Bone marrow (tissue), 2 donors: Measurements from ENCODE around the gene MARK2.

Experiments used
- DNase-seq, 2 donors: peaks; one replicate each; lab custom pipeline; 2025; lab: John Stamatoyannopoulos, UW

The MARK2 gene

GRCh38 chr11:63882555-63883242 lies 43.8 kb downstream of the MARK2 start:
- DNase-seq = peak; percentile 8 to 78

GRCh38 chr11:63883791-63884190 lies 44.9 kb downstream of the MARK2 start:
- no peak for DNase-seq

GRCh38 chr11:63884196-63884932 lies 45.5 kb downstream of the MARK2 start:
- DNase-seq = no peak

GRCh38 chr11:63887386-63887999 lies 48.6 kb downstream of the MARK2 start:
- DNase-seq = no peak

DNA sequence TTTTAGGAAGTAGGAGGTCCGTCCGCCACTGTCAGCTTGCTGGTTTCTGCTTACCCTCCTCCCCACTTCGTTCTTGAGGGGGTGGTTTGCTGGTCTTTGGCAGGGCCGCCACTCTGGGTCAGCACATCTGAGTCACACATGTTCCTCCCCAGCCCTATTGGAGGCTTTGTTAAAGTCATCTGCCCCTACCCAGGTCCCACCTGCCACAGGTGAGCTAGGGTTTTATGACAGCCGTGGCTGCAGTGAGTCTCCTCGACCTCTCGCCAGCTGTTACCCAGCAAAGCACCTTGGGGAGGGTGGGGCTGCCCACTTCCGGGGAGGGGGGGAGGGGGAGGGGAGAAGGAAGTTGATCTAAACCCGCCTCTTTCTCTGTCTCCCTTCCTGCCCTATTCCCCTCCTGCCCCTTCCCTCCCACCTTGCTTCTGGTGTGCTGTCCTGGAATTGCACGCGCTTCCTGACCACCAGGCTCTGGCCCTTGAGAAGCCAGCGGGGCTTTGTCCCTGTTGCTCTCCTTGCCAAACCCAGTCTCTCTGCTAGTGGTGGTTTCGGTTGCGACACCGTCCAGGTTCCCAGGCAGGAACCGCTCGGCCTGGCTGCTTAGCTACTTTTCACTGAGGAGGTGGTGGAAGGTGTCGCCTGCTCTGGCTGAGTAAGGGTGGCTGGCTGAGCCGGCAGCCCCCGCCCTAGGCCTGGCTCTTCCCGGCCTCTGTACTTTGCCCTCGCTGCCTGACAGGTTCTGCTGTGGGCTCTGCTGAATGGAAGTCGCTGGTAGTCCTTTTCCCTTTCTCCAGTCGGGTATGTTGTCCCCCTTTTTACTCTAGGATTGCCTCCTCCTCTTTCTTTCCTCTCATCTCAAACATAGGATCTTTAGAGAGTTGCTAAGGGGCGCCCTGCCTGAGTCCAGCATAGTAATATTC lies 49.5 kb downstream of the MARK2 start:
- DNase-seq = peak; percentile 29 to 39

- no peak for DNase-seq
These were observed 50.4 kb downstream of the MARK2 start for GRCh38 chr11:63889344-63889743.

- DNase-seq = no peak
These were observed 51.5 kb downstream of the MARK2 start for GRCh38 chr11:63890368-63890767.

- peak in 1 of 2 donors; percentile 5 for DNase-seq
These were observed 53.3 kb downstream of the MARK2 start for GRCh38 chr11:63892228-63892627.

DNA sequence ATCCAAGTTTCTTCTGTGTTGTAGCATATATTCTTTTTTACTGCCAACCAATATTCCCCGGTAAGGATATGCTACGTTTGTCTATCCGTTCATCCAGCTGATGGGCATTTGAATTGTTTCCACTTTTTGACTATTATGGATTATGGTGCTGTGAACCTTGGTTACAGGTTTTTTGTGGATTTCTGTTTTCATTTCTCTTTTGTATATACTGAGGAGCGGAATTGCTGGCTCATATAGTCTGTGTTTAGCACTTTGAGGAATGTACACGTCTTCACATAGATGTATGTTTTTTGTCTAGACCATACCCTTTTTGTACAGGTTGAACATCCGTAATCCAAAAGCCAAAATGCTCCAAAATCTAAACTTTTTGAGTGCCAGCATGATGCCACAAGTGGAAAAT lies 54.4 kb downstream of the MARK2 start:
- DNase-seq = no peak

- no peak for DNase-seq
These were observed 57.2 kb downstream of the MARK2 start for GRCh38 chr11:63896071-63896470.

GRCh38 chr11:63897459-63898146 lies 58.7 kb downstream of the MARK2 start:
- no peak for DNase-seq

DNA sequence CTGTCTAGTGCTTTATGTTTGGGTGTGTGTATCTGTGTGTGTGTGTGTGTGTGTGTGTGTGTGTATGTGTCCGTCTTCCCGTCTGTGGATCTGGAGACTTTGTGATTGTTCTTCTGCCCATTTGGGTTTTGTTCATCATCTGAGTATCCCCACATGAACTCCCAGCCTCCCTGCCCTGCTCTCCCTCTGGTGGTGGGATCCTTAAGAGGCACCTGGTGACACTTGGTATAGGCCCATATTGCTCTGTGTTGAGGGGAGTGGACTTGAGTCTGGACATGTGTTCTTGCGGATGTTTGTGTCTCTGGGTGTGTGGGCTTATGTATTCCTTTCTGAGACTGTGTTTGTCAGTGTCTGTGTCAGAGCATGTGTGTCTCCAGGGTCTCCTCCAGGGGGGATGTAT lies 62.8 kb downstream of the MARK2 start:
- no peak for DNase-seq

- no peak for DNase-seq
These were observed 65.0 kb downstream of the MARK2 start for GRCh38 chr11:63903884-63904283.

GRCh38 chr11:63904743-63905142 lies 65.8 kb downstream of the MARK2 start:
- no peak for DNase-seq

DNA sequence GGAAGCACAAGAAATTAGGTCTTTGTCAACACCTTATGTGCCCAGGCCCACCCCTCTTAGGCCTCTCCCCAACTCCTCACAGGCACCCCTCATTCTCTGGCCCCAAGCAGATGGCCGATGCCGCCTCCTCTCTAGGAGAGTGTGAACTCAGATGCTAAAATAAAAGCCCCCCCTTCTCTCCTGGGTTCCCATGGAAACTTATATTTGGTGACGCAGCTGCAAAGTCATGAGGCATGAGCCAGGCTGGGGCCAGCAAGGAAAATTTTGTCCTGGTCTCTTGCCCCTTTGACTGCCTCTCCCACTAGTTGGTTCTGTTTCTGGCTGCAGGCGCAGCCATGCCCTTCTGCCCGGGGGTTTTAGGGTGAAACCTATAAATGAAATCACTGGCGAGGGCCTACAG lies 66.3 kb downstream of the MARK2 start:
- no peak for DNase-seq

GRCh38 chr11:63906087-63906486 lies 67.2 kb downstream of the MARK2 start:
- DNase-seq = no peak

DNA sequence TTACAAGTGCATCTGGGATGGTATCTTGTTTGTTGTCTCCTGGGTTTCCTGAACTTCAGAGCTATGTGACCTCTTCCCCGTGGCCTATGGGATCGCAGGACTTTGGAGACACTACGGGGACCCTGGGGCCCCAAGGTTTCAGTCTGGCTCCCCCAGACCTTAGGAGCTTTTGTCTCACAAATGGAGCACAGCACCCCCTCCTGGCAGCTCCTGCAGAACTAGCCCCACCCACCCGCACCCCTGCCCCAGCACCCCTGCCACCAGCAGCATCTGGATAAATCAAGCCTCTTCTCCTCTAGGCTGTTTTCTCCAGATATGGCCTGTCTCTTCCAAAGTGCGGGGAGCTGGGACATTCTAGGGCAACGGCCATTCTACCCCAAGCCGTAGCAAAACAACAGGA lies 67.7 kb downstream of the MARK2 start:
- peak in 1 of 2 donors; percentile 20 for DNase-seq

GRCh38 chr11:63907063-63907462 lies 68.2 kb downstream of the MARK2 start:
- DNase-seq = no peak

DNA sequence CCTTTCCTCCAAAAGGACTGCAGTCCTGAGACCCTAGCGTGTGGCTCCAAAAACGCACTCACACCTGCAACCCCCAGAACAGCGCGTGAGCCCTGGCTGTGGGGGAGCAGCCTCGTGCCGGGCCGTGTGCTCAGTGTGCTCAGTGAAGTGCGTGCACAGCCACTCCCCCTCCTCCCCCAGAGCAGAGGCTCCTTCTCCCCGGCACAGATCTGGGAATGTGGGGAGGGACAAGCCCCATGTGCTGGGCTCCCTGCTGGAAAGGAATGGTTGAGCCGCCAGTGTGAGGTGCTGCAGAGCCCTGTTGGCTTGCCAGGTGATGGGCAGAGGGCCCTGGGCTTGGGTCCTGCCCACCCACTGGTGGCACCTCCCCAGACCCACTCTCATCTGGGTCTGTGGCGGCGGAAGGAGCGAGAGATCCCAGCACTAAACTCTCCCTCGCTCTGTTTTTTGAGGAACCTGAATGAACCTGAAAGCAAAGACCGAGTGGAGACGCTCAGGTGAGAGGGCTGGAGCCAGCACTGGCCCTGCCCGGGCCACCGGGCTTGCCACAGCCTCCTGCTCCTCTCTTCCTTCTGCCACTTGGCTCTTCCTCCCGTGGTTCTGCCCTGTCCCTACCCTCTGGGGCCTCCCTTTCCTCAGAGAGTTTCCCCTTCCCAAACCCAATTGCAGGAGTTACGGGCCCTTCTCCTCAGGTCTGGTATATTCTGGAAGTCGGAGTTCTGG lies 69.1 kb downstream of the MARK2 start:
- no peak for DNase-seq

DNA sequence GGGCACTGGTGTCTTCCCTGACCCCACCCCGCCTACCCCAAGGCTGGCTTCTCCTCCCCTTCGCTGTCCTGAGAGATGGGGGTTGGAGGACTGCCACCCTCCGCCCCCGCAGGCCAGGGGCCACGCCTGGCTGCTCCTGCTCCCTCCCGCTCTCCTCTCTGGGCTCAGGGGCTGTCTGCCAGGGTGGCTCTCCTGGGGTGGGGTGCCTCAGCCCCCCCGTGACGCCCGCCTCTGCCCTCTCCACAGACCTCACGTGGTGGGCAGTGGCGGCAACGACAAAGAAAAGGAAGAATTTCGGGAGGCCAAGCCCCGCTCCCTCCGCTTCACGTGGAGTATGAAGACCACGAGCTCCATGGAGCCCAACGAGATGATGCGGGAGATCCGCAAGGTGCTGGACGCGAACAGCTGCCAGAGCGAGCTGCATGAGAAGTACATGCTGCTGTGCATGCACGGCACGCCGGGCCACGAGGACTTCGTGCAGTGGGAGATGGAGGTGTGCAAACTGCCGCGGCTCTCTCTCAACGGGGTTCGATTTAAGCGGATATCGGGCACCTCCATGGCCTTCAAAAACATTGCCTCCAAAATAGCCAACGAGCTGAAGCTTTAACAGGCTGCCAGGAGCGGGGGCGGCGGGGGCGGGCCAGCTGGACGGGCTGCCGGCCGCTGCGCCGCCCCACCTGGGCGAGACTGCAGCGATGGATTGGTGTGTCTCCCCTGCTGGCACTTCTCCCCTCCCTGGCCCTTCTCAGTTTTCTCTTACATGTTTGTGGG lies 69.9 kb downstream of the MARK2 start:
- DNase-seq = no peak
